SK-N-MC (cell line): Measurements from ENCODE around the gene CRTC1.

Experiments used
- DNase-seq: peaks from one replicate; pipeline ENCODE4 v3.0.0-alpha.2; 2011; ENCODE audit warnings: low read depth, low spot score
- H3K27ac ChIP-seq: fragments of 200-600 bp; sonication (generic); 2 replicates; pipeline ENCODE4 v1.5.1; 2016; ENCODE audit warnings: mixed run types
- H3K36me3 ChIP-seq: fragments of 200-600 bp; sonication (generic); 2 replicates; pipeline ENCODE4 v1.6.1; 2017; ENCODE audit warnings: antibody characterized with exemption, low read length, mixed read lengths; ENCODE audit not compliant: insufficient read depth
- H3K4me3 ChIP-seq: fragments of 200-600 bp; sonication (generic); 2 replicates; pipeline ENCODE4 v1.5.1; 2016
- H3K9ac ChIP-seq: fragments of 200-600 bp; sonication (generic); 2 replicates; pipeline ENCODE4 v1.8.0; 2017; ENCODE audit warnings: mixed run types, mixed read lengths; ENCODE audit not compliant: insufficient read length
- H3K9me3 ChIP-seq: fragments of 200-600 bp; sonication (generic); 2 replicates; pipeline ENCODE4 v1.6.1; 2017; ENCODE audit warnings: low read depth, mild to moderate bottlenecking, antibody characterized with exemption, low read length, moderate library complexity, mixed read lengths
- EZH2 ChIP-seq: fragments of 200-600 bp; sonication (generic); IDR thresholded peaks from one replicate; pipeline ENCODE4 v1.6.1; 2017; ENCODE audit warnings: antibody characterized with exemption
- FOXP2 ChIP-seq: optimal IDR thresholded peaks from 2 replicates; pipeline ENCODE3; 2011; ENCODE audit warnings: mild to moderate bottlenecking, moderate library complexity; ENCODE audit not compliant: insufficient read depth; ENCODE audit errors: extremely low read length, control extremely low read depth
- POLR2AphosphoS5 ChIP-seq: IDR thresholded peaks from 2 replicates; pipeline ENCODE4 v1.6.1; 2012; ENCODE audit warnings: mild to moderate bottlenecking, low read depth, low read length, borderline replicate concordance

The CRTC1 gene

DNA sequence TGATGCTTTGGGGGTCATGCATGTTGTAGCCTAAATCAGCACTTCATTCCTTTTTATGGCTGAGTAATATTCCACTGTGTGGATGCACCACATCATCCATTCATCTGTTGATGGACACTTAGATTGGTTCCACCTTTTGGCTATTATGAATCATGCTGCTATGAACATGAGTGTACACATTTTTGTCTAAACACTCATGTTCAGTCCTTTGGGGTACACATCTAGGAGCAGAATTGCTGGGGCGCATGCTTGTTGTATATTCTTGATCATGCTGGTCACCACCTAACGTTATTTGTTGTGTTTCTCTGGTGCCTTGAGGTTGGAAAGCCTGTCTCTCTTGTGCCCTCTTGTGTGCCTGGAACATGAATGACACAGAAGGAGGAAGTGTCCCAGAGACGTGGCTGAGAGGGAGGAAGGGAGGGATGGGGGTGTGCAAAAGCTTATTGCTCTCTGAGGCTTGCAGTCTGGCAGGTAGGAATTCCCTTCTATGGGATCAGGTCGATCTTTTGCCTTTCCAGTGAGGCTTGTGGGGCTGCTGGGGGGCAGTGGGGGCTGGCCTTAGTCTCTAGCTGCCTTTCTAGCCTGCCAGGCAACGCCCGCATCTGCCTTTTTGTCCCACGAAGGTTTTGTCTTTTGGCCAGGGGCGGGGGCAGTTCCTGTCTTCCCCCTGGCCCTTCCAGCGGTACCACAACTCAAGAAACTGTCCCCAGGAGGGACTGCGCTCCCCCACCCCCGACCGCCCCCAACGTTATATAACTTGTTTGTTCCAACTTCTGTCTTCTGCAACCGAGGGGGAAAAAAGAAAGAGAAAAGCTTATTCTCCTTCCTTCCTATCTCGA, 39.1 kb upstream of the CRTC1 start:
- Histone ChIP-seq H3K36me3 (no peaks in the 10 kb centered on the region), H3K9ac (no peak overlapping the region), H3K27ac (no peak overlapping the region), H3K4me3 (no peak overlapping the region), H3K9me3 (no peaks in the 10 kb centered on the region)
- no peak for TF ChIP-seq POLR2AphosphoS5
- no peak for TF ChIP-seq EZH2
- no peak for TF ChIP-seq FOXP2
- DNase-seq, result no peak

DNA sequence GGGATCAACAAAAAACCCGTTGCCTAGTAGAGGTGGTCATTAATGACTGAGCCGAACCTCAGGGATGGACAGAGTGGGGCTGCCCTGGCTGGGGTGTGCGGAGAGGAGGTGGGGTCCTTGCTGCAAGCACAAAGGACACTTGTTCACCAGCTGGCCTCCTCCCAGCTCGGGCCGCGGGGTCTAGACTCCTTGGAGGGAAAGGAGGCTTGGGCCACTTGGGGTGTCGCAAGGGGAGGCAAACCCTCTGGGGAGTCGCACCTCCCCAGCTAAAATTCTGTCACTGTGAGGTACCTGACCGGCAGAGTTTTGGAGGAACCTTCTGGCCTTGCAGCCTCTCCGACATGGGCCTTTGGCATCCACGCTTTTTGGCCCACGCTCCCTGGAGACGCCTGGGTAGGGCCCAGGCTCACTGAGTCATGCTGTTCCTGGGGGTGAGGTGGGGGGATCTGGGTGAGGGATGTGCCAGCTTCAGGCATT, 38.4 kb upstream of the CRTC1 start:
- DNase-seq, result no peak
- no peak overlapping the region for H3K9ac ChIP-seq
- TF ChIP-seq EZH2 (no peak), POLR2AphosphoS5 (no peak), FOXP2 (no peak)
- H3K4me3 ChIP-seq, result no peak overlapping the region
- no peak overlapping the region for H3K27ac ChIP-seq
- H3K9me3 ChIP-seq, result no peaks in the 10 kb centered on the region
- no peaks in the 10 kb centered on the region for H3K36me3 ChIP-seq

DNA sequence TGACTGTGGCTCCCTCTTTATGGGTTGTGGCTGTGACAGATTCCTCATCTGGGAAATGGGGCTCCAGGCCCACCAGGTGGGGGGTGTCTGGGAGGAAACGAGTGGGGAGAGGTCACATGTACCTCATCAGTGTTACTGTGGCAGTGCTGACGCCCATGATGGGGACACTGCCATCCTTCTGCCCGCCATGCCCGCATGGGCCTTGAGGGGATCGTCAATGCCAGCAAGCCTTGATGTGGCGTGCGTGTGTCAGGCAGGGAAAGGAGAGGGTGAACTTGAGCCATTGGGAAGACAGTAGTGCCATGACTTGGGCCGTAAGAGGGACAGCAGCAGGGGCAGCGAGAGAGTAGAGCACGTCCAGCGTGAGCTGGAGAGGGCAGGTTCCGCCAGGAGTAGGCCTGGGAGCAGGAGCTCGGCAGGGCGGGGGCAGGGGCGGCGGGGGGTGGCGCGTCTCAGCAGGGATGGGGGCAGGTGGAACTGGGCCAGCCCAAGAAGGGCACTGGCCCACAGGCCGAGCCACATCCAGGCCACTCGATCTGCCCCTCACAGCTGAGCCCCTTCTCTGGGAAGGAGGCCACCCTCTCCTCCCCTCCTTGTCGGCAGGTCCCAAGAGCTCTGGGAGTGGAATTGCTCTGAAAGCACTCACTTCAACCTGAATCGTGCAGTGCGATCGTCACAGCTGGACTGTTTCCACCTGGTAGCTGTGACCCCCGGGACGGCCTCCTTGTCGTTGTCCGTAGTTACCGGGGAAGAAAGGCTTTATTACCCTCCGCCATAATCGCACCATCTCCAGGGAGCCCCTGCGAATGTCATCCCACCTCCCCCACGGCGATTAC, 36.7 kb upstream of the CRTC1 start:
- Histone ChIP-seq H3K4me3 (no peak overlapping the region), H3K27ac (no peak overlapping the region), H3K9ac (no peak overlapping the region), H3K9me3 (no peaks in the 10 kb centered on the region), H3K36me3 (no peaks in the 10 kb centered on the region)
- no peak for TF ChIP-seq EZH2
- no peak for TF ChIP-seq FOXP2
- TF ChIP-seq POLR2AphosphoS5, result no peak
- DNase-seq, result no peak

DNA sequence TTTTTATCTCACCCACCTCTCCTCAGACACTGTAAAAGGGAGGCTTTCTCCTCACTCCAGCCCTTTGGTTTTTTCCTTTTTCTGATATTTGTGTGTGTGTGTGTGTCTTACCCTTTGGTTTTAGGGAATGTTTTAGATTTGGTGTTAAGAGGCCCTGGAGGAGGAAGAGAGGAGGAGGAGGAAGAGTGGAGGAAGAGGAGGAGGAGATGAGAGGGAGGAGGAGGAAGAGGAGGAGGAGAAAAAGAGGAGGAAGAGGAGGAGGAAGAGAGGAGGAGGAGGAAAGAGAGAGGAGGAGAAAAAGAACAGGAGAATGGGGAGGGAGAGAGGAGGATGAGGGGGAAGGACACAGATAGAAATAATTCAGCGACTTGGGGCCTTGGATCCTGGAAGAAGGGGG, 36.1 kb upstream of the CRTC1 start:
- Histone ChIP-seq H3K36me3 (no peaks in the 10 kb centered on the region), H3K4me3 (no peak overlapping the region), H3K27ac (no peak overlapping the region), H3K9me3 (no peaks in the 10 kb centered on the region), H3K9ac (no peak overlapping the region)
- TF ChIP-seq FOXP2 (no peak), POLR2AphosphoS5 (no peak), EZH2 (no peak)
- no peak for DNase-seq

DNA sequence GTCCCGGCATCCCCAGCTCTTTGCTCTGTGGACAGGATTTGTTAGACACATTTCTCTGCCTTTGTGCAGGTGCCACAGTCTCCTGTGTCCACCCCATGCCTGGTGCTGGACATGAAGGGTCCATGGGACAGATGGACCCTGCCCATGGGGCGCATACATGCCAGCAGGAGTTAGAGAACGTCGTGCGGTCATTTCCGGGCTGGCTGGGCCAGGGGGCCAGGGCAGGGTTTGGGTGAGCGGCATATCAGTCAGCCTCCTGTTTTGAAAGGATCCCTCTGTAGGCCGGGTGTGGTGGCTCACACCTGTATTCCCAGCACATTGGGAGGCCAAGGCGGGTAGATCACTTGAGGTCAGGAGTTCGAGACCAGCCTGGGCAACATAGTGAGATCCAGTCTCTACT, 35.7 kb upstream of the CRTC1 start:
- H3K36me3 ChIP-seq, result no peaks in the 10 kb centered on the region

DNA sequence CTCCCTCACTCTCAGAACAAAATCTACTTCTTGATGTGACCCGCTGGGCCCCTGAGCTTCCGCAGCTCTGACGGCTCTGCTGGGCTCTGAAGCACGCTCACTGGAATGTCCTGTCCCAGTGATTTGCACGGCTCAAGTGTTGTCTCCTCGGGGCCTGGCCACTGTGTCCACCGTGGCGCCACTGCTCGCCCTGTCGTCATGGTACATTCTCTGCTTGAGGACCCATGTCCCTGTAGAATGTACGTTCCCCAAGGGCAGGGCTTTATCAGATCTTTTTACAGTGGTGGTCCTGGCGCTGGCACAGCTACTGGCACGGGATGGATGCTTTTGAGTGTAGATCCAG, 34.5 kb upstream of the CRTC1 start:
- H3K9me3 ChIP-seq, result no peaks in the 10 kb centered on the region
- no peak overlapping the region for H3K27ac ChIP-seq
- DNase-seq, result no peak
- H3K9ac ChIP-seq, result no peak overlapping the region
- H3K36me3 ChIP-seq, result no peaks in the 10 kb centered on the region
- no peak overlapping the region for H3K4me3 ChIP-seq
- TF ChIP-seq FOXP2, result no peak
- no peak for TF ChIP-seq EZH2
- TF ChIP-seq POLR2AphosphoS5, result no peak

More for the DNA sequence above, 35.7 kb upstream of the CRTC1 start:
- no peak overlapping the region for H3K9ac ChIP-seq
- DNase-seq, result no peak
- no peaks in the 10 kb centered on the region for H3K9me3 ChIP-seq
- no peak for TF ChIP-seq POLR2AphosphoS5
- no peak for TF ChIP-seq FOXP2
- no peak for TF ChIP-seq EZH2
- no peak overlapping the region for H3K27ac ChIP-seq
- H3K4me3 ChIP-seq, result no peak overlapping the region

DNA sequence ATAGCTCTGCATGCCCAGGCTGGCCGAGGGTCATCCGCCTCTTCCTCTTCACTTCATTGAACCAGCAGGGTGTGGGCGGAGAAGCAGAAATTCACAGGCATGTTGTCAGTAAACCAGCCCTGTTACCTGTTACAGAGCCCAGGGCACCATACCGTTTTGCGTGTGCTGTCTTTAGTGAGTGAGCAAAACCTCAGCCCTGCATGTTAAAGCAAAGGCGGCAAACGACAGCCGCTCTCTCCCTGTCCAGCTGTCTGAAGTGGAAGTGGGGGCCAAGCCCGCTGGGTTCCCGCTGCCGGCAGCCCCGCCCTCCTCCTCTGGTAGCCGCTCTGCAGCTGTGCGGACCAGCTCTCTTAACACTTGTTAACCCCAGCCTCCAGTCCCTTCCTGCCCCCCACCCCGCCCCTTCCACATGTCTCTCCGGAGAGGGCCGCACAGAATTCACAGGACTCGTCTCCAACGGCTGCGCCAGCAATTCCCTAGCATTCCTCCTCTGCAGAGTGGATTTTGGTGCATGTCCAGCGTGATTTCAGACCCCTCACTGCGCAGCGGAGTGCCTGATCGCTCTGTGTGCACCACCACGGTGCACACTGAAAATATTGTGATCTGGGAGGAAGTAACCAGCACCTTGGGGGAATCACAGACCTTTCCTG, 34.0 kb upstream of the CRTC1 start:
- no peak overlapping the region for H3K9ac ChIP-seq
- no peaks in the 10 kb centered on the region for H3K9me3 ChIP-seq

DNA sequence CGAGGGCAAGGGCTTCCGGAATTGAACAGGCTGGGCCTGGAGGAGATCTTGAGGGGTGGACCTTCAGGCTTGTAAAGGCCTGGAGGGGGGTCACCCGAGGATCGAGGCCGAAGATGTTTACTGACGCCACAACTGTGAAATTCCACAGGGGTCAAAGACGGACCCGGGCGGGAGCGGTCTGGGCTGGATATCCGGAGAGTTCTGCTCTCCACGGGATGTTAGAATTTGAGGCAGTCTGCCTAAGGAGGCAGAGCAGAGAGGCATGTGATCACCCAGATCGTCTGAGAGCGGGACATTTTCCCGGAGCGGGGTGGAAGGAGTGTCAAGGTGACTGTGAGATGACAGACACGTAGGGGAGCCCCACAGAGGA, 33.5 kb upstream of the CRTC1 start:
- TF ChIP-seq POLR2AphosphoS5 (no peak), FOXP2 (no peak), EZH2 (no peak)
- Histone ChIP-seq H3K4me3 (no peak overlapping the region), H3K9ac (no peak overlapping the region), H3K9me3 (no peaks in the 10 kb centered on the region), H3K36me3 (no peaks in the 10 kb centered on the region), H3K27ac (no peak overlapping the region)
- DNase-seq, result no peak

More for the DNA sequence above, 34.0 kb upstream of the CRTC1 start:
- no peak overlapping the region for H3K4me3 ChIP-seq
- TF ChIP-seq EZH2 (no peak), POLR2AphosphoS5 (no peak), FOXP2 (no peak)
- no peak for DNase-seq
- H3K27ac ChIP-seq, result no peak overlapping the region
- no peaks in the 10 kb centered on the region for H3K36me3 ChIP-seq
